ENCODE measurements around the gene TMEM255B. TPM values are rescaled to one million over a fixed set of nuclear protein-coding genes. Genes with fewer than 3 reads are reported as not detected.
"Not testable (repeated sequence)": the region's sequence is repeated elsewhere in the genome, so short reads cannot be mapped to it uniquely, and the experiment has no call there.

TMEM255B gene
- total RNA-seq, 1 donor from 2014 or later: 1.5 TPM

GRCh38 chr13:113749507-113749906 is 9.5 kb upstream of the TMEM255B start:
- Mint-ChIP-seq H3K27ac (no peak overlapping the region), H3K4me1 (ENCODE audit: low read depth) (peaks cover 5% of the 10 kb centered on the region), H3K9me3 (ENCODE audit: low read depth) (no peaks in the 10 kb centered on the region), H3K27me3 (peaks cover 17% of the 10 kb centered on the region), H3K4me3 (ENCODE audit: low read depth) (no peak overlapping the region), H3K36me3 (ENCODE audit: insufficient read depth) (no peaks in the 10 kb centered on the region)
- no peak for TF ChIP-seq CTCF (IDR thresholded peaks at IDR 0.05; ENCODE audit: unreplicated experiment)
- DNase-seq (ENCODE audit: low spot score, unreplicated experiment): no peak

GRCh38 chr13:113749967-113750366 is 9.1 kb upstream of the TMEM255B start:
- Mint-ChIP-seq H3K27me3 (peaks cover 21% of the 10 kb centered on the region), H3K36me3 (ENCODE audit: insufficient read depth) (no peaks in the 10 kb centered on the region), H3K4me3 (ENCODE audit: low read depth) (no peak overlapping the region), H3K4me1 (ENCODE audit: low read depth) (peaks cover 5% of the 10 kb centered on the region), H3K9me3 (ENCODE audit: low read depth) (no peaks in the 10 kb centered on the region), H3K27ac (no peak overlapping the region)
- no peak for DNase-seq (ENCODE audit: low spot score, unreplicated experiment)
- TF ChIP-seq CTCF (IDR thresholded peaks at IDR 0.05; ENCODE audit: unreplicated experiment): no peak

GRCh38 chr13:113750554-113751399 is 8.2 kb upstream of the TMEM255B start:
- H3K4me1 Mint-ChIP-seq (ENCODE audit: low read depth): peaks cover 5% of the 10 kb centered on the region
- H3K9me3 Mint-ChIP-seq (ENCODE audit: low read depth): no peaks in the 10 kb centered on the region
- no peak overlapping the region for H3K27ac Mint-ChIP-seq
- H3K36me3 Mint-ChIP-seq (ENCODE audit: insufficient read depth): no peaks in the 10 kb centered on the region
- H3K27me3 Mint-ChIP-seq: peaks cover 22% of the 10 kb centered on the region
- no peak overlapping the region for H3K4me3 Mint-ChIP-seq (ENCODE audit: low read depth)
- no peak for DNase-seq (ENCODE audit: low spot score, unreplicated experiment)
- TF ChIP-seq CTCF (IDR thresholded peaks at IDR 0.05; ENCODE audit: unreplicated experiment): no peak

GRCh38 chr13:113751491-113751890 is 7.5 kb upstream of the TMEM255B start:
- DNase-seq (ENCODE audit: low spot score, unreplicated experiment): no peak
- Mint-ChIP-seq H3K27me3 (peaks cover 26% of the 10 kb centered on the region), H3K27ac (no peak overlapping the region), H3K4me3 (ENCODE audit: low read depth) (no peak overlapping the region), H3K36me3 (ENCODE audit: insufficient read depth) (no peaks in the 10 kb centered on the region), H3K9me3 (ENCODE audit: low read depth) (no peaks in the 10 kb centered on the region), H3K4me1 (ENCODE audit: low read depth) (peaks cover under 1% of the 10 kb centered on the region)
- TF ChIP-seq CTCF (IDR thresholded peaks at IDR 0.05; ENCODE audit: unreplicated experiment): no peak

GRCh38 chr13:113752211-113752986 is 6.6 kb upstream of the TMEM255B start:
- DNase-seq (ENCODE audit: low spot score, unreplicated experiment); H3K36me3 Mint-ChIP-seq (ENCODE audit: insufficient read depth); H3K9me3 Mint-ChIP-seq (ENCODE audit: low read depth); H3K27ac Mint-ChIP-seq; H3K4me3 Mint-ChIP-seq (ENCODE audit: low read depth); H3K4me1 Mint-ChIP-seq (ENCODE audit: low read depth): not testable (repeated sequence)
- peaks cover 32% of the 10 kb centered on the region for H3K27me3 Mint-ChIP-seq
